ENCODE measurements around the gene SRP14. TPM values are rescaled to one million over a fixed set of nuclear protein-coding genes. Genes with fewer than 3 reads are reported as not detected.

The SRP14 gene
- 615 TPM for polyA plus RNA-seq (2012; ENCODE audit: insufficient read depth, insufficient read length, low read depth)

GRCh38 chr15:40038638-40039543 is at the start of gene SRP14:
Gene SRP14 (minus strand): TSS chr15:40039181. CDS start chr15:40039116, 65 bp downstream.
- Histone ChIP-seq H3K4me3 (ENCODE audit: low read depth, low read length) (peak within 1 kb of the TSS; percentile 98), H3K36me3 (peaks cover 30% of the 10 kb centered on the region), H3K4me1 (peaks cover 5% of the 10 kb centered on the region; the same call in 1 of the 2 replicates), H3K27me3 (no peaks in the 10 kb centered on the region), H3K9me3 (no peaks in the 10 kb centered on the region)
- no peak for TF ChIP-seq CTCF (IDR thresholded peaks at IDR 0.05; ENCODE audit: low read depth, low read length)
- peak; percentile 95 for DNase-seq

- DNase-seq, result no peak
- peaks cover 29% of the 10 kb centered on the region for H3K4me1 ChIP-seq
- no peak overlapping the region for H3K4me3 ChIP-seq (ENCODE audit: low read depth, low read length)
- no peaks in the 10 kb centered on the region for H3K36me3 ChIP-seq
- H3K27me3 ChIP-seq, result no peaks in the 10 kb centered on the region
- TF ChIP-seq CTCF (IDR thresholded peaks at IDR 0.05; ENCODE audit: low read depth, low read length), result no peak
- no peaks in the 10 kb centered on the region for H3K9me3 ChIP-seq
Observed at GRCh38 chr15:40087991-40088928, 49.3 kb upstream of the SRP14 start.

GRCh38 chr15:40087068-40087810 is 48.3 kb upstream of the SRP14 start:
- Histone ChIP-seq H3K27me3 (no peaks in the 10 kb centered on the region), H3K4me1 (peaks cover 22% of the 10 kb centered on the region), H3K4me3 (ENCODE audit: low read depth, low read length) (no peak overlapping the region), H3K36me3 (no peaks in the 10 kb centered on the region), H3K9me3 (no peaks in the 10 kb centered on the region)
- DNase-seq, result no peak
- no peak for TF ChIP-seq CTCF (IDR thresholded peaks at IDR 0.05; ENCODE audit: low read depth, low read length)

- no peak for TF ChIP-seq CTCF (IDR thresholded peaks at IDR 0.05; ENCODE audit: low read depth, low read length)
- H3K9me3 ChIP-seq, result no peaks in the 10 kb centered on the region
- no peak for DNase-seq
- H3K27me3 ChIP-seq, result no peaks in the 10 kb centered on the region
- peaks cover 21% of the 10 kb centered on the region for H3K4me1 ChIP-seq
- H3K4me3 ChIP-seq (ENCODE audit: low read depth, low read length), result no peak overlapping the region
- no peaks in the 10 kb centered on the region for H3K36me3 ChIP-seq
Observed at GRCh38 chr15:40085266-40085665, 46.3 kb upstream of the SRP14 start.

GRCh38 chr15:40084650-40085049 is 45.7 kb upstream of the SRP14 start:
- DNase-seq, result no peak
- no peaks in the 10 kb centered on the region for H3K9me3 ChIP-seq
- peaks cover 21% of the 10 kb centered on the region for H3K4me1 ChIP-seq
- H3K4me3 ChIP-seq (ENCODE audit: low read depth, low read length), result no peak overlapping the region
- no peak for TF ChIP-seq CTCF (IDR thresholded peaks at IDR 0.05; ENCODE audit: low read depth, low read length)
- no peaks in the 10 kb centered on the region for H3K36me3 ChIP-seq
- no peaks in the 10 kb centered on the region for H3K27me3 ChIP-seq

All from BE2C (cell line).